HK-2 (cell line): ENCODE results near the gene GFRA1.

ENCODE experiments used
- DNase-seq: peaks from one replicate; pipeline ENCODE4 v3.0.0-alpha.2; 2018; ENCODE audit not compliant: unreplicated experiment

Gene GFRA1

GRCh38 chr10:116241642-116242410 lies 31.2 kb downstream of the GFRA1 start:
- DNase-seq, result no peak

- DNase-seq, result no peak
Measured at GRCh38 chr10:116241085-116241484, 31.9 kb downstream of the GFRA1 start.

DNA sequence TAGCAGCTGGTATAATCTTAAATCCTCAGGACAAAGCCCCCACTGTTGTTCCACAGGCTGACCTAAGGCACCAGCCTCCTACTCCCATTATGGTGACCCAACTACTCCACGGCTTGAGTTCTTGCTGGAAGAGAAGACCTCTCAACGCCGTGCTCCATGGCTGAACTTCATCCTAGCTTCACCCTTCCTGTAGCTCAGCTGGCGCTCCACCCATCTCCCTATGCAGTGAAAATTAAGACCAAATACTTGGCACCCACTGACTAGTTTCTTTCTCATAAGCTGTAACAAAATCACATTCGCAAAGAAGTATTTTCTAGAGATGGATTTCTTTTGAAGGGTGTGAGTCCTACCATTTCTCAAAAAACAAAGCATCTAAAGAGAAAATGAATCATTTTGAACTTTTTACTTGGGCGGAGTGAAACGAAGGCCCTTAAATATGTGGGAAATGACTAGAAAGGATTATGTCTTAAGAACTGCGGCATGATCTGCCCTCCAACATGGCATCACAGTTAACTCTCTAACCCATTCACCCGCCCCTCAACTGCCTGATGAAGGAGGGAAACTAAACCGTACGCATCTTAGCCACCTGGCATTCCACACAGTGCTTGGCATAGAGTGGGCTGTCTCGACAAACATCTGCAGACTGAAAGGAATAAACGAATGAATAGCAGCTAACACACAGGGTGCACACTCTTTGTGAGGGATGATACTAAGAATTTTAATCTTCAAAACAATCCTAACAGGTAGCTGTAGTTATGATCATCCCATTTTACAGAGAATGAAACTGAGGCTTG lies 32.7 kb downstream of the GFRA1 start:
- DNase-seq, result no peak

DNA sequence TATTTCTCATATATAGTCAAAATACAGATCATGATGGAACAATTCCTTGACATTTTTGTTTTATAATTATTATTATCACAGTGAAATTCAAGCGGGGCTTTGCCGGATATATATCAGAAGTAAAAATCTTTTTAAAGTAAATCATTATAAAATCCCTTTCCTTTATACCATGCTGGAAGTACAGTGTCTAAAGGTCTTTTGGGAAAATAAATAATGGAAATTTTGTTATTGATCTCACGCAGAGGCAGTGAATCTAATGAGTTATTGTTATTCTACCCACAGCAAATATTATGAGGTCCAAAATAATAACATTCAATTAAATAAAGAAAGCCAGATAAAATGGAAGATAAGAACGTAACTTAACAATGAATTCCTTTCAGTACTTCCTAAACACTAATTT lies 33.8 kb downstream of the GFRA1 start:
- no peak for DNase-seq

DNA sequence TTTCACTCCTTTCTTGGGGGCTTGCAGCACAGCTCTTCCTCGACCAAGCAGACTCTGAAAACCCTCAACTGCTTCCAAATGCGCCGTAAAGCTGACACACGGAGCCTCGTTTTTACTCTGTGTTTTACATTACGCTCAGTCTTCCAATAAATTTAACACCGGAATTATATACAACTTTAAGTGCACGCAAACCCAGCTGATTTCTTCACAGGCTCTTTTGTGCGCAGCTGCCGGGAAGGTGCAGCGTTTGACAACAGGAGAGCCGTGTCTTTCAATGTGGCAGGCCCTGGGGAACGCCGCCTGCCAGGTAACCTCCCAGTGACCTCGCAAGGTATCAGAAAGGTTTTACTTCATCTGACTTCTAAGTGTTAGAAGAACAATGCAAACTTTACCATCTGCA lies 35.0 kb downstream of the GFRA1 start:
- DNase-seq, result no peak

DNA sequence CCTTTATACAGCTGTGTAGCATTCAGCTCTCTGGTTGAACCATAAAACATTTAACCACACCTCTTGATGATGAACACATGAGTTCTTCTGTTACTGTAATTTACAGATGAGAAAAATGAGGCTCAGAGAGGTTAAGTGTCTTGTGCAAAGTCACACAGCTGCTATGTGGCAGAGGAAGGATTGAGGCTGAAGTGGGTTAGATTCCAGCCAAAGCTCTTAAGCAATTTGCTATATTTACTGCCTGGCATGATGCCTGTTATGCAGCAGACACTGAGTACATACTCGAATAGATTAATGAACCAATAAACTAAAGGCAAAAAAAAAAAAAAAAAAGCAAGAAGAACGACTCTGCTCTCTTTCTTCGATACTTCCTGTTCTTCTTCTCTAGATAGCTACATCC lies 35.7 kb downstream of the GFRA1 start:
- DNase-seq, result no peak

DNA sequence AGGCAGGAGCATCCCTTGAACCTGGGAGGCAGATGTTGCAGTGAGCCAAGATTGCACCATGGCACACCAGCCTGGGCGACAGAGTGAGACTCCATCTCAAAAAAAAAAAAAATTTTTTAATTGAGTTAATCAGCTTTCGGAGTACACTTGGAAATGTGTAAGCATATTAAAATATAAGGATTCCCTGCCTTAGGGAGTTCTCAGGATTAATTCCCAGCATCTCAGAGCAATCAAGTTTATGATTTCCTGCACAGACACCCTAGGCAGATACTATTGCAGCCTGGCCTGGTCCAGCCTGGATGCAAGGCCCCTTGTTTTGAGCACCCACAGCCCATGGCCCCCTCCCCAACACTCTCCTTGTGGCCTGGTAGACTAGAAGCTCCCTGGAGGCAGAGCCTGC lies 39.8 kb downstream of the GFRA1 start:
- no peak for DNase-seq

GRCh38 chr10:116232613-116233012 lies 40.4 kb downstream of the GFRA1 start:
- DNase-seq, result no peak

DNA sequence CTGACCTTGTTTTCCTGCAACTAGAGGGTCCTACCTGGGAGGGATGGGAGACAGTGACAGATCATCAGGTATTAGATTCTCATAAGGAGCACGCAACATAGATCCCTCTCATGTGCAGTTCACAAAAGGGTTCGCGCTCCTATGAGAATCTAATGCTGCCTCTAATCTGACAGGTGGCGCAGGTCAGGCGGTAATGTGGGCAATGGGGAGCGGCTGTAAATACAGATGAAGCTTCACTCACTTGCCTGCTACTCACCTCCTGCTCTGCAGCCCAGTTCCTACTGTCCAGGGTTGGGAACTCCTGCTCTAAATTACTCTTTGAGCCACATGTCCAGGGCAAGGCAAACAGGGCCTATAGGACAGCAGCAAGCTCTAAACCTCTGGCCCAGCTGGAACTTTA lies 46.2 kb downstream of the GFRA1 start:
- DNase-seq, result no peak

GRCh38 chr10:116226053-116226452 lies 47.0 kb downstream of the GFRA1 start:
- DNase-seq, result no peak

- DNase-seq, result no peak
Measured at GRCh38 chr10:116223289-116223688, 49.7 kb downstream of the GFRA1 start.

- no peak for DNase-seq
Measured at GRCh38 chr10:116221053-116221452, 52.0 kb downstream of the GFRA1 start.

- DNase-seq, result no peak
Measured at GRCh38 chr10:116216676-116217075, 56.3 kb downstream of the GFRA1 start.

GRCh38 chr10:116215651-116216050 lies 57.4 kb downstream of the GFRA1 start:
- DNase-seq, result no peak

- DNase-seq, result no peak
Measured at GRCh38 chr10:116211682-116212081, 61.3 kb downstream of the GFRA1 start.

DNA sequence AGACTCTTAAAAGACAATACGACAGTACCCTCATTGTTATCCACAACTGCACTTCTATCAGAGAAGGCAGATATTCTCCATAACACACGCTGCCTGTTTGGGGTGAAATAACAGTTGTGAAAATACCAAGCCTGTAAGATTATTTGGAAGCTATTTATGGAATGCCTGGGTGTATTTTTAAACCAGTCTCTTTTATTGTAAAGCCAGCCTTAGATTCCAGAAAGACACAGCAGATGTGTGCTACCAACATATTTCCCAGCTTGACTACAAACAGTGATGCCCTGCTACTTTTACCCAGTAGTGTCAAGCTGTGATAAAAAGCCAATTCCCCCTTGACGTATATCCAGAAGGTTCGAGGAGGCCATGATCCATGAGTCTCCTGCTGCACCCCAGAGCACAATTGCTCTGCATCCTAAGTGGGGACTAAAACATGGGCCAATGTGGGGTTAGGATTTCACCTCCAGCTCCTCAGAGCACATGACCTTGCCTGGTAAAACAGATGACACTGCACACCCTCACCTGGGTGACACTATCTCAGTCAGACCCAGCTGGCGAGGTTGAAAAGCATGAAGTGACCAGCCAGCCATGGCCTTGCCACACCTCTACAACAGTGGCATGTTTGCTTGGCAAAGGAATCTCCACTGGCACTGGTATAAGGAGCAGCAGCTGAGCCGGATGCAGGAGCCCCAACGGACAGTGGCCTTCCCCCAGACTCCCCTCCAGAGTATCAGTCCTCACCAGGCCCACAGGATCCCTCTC lies 62.2 kb downstream of the GFRA1 start:
- no peak for DNase-seq

- DNase-seq, result no peak
Measured at GRCh38 chr10:116209781-116210180, 63.2 kb downstream of the GFRA1 start.

DNA sequence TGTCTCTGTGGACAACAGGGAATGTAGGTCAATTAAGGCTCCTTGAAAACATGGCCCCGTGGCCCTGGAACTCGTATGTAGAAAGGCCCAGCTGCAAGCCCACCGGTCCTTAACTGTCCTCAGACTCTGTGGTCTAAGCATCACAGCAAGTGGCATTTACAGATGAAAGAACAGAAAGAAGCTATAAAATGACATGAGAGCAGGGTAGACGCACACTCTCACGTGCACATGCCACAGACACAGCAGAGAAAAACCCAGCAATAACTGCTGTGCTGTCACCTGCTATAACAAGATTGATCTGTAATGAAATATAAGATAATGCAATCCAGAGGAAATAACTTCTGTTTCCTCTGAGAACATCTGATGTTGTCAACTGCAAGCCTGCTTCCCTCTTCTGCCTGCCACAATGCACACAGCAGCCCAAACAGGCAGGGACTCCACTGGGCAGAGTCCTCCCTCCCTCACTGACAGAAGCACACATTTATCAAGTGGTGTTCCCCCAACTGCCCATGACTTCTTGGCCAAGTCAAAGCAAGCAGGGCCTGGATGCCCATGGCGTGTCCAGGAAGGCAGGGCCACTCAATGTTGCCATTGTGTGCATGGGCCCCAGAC lies 63.9 kb downstream of the GFRA1 start:
- DNase-seq, result no peak

- DNase-seq, result no peak
Measured at GRCh38 chr10:116207690-116208089, 65.3 kb downstream of the GFRA1 start.

GRCh38 chr10:116203661-116204060 lies 69.3 kb downstream of the GFRA1 start:
- no peak for DNase-seq

DNA sequence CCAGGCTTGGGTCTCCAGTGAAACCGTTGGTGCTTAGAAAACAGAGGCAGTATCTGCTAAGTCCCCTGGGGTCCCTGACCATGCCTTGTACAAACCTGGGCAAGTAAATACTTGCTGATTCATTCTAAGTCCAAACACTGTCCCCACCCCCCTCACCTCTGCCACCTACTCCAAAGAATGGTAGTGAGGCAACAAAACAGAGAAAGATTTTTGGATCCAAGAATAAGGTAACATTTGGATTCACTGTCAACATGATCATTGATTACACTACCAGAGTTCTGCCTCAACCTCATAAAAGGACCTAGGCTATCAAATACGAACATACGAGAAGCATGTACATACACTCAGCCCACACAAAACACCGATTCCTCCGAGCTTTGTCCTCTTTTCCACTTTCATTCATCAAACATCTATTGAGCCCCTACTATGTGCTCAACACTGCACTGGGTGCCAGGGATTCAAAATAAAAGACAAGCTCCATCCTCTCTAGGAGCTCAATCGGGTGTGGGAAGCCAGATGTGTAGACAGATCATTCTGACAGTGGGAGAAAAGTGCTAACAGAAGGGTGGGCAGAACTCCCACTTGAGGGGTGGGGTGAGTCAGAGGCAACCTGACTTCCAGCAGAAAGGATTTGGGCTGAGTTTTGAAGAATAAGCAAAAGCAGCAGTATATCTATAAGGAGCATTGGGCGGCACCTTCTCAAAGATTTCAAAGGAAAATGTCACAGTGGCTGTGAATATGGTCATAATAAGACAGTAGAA lies 71.2 kb downstream of the GFRA1 start:
- DNase-seq, result no peak
